Dermis blood vessel endothelial cell (primary cell): ENCODE data around the gene RSAD1. TPM values are rescaled to one million over a fixed set of nuclear protein-coding genes. Genes with fewer than 3 reads are reported as not detected.
A peak's percentile ranks its signal among the peaks of the same experiment; 100 is the strongest.

Experiments used
- DNase-seq: peaks from one replicate; pipeline ENCODE4 v3.0.0; 2010
- total RNA-seq: library from RNA; depleted of rRNA; stranded (reverse); fragments of >200 nt; gene quantifications from 2 replicates; pipeline ENCODE4 v1.2.3, GENCODE V29; 2014

Gene RSAD1
- total RNA-seq, 1 donor from 2014 or later = 18.2 TPM

- DNase-seq = no peak
Measured at GRCh38 chr17:50498021-50498874, 19.6 kb downstream of the RSAD1 start.

GRCh38 chr17:50499270-50499669 is 20.6 kb downstream of the RSAD1 start:
- no peak for DNase-seq

GRCh38 chr17:50499721-50500120 is 21.1 kb downstream of the RSAD1 start:
- no peak for DNase-seq

GRCh38 chr17:50501054-50501453 is 22.4 kb downstream of the RSAD1 start:
- DNase-seq = peak; percentile 63

GRCh38 chr17:50502301-50502990 is 23.8 kb downstream of the RSAD1 start:
- DNase-seq = no peak

- DNase-seq = no peak
Measured at GRCh38 chr17:50505591-50506130, 27.0 kb downstream of the RSAD1 start.

- DNase-seq = no peak
Measured at GRCh38 chr17:50506298-50506697, 27.6 kb downstream of the RSAD1 start.

- peak; percentile 88 for DNase-seq
Measured at GRCh38 chr17:50507871-50508572, 29.4 kb downstream of the RSAD1 start, which contains the start of gene MYCBPAP. Gene MYCBPAP, plus strand, starts transcription at chr17:50508439. Its CDS starts 236 bp downstream, at chr17:50508675.

GRCh38 chr17:50508573-50509460 is 30.2 kb downstream of the RSAD1 start:
- DNase-seq = no peak

GRCh38 chr17:50511058-50511457 is 32.4 kb downstream of the RSAD1 start:
- DNase-seq = no peak

GRCh38 chr17:50513495-50513894 is 34.8 kb downstream of the RSAD1 start:
- no peak for DNase-seq

GRCh38 chr17:50514388-50514787 is 35.7 kb downstream of the RSAD1 start:
- DNase-seq = no peak

GRCh38 chr17:50514936-50515702 is 36.5 kb downstream of the RSAD1 start:
- DNase-seq = no peak

- peak; percentile 40 for DNase-seq
Measured at GRCh38 chr17:50517011-50517410, 38.4 kb downstream of the RSAD1 start.

GRCh38 chr17:50517504-50518383 is 39.1 kb downstream of the RSAD1 start:
- DNase-seq = no peak

- no peak for DNase-seq
Measured at GRCh38 chr17:50518384-50519023, 39.8 kb downstream of the RSAD1 start.

- DNase-seq = peak; percentile 50
Measured at GRCh38 chr17:50519141-50519834, 40.6 kb downstream of the RSAD1 start.

GRCh38 chr17:50520483-50520882 is 41.8 kb downstream of the RSAD1 start:
- DNase-seq = no peak

GRCh38 chr17:50521514-50521913 is 42.9 kb downstream of the RSAD1 start:
- DNase-seq = no peak
